T-helper 2 cell (primary cell): ENCODE measurements around the gene JADE2.
"Not testable (repeated sequence)": the region's sequence is repeated elsewhere in the genome, so short reads cannot be mapped to it uniquely, and the experiment has no call there.

Source experiments
- DNase-seq, 5 experiments: peaks; one replicate each; pipeline versions ENCODE4 v3.0.0 to v3.0.0-alpha.2; 2012 to 2022

The JADE2 gene

DNA sequence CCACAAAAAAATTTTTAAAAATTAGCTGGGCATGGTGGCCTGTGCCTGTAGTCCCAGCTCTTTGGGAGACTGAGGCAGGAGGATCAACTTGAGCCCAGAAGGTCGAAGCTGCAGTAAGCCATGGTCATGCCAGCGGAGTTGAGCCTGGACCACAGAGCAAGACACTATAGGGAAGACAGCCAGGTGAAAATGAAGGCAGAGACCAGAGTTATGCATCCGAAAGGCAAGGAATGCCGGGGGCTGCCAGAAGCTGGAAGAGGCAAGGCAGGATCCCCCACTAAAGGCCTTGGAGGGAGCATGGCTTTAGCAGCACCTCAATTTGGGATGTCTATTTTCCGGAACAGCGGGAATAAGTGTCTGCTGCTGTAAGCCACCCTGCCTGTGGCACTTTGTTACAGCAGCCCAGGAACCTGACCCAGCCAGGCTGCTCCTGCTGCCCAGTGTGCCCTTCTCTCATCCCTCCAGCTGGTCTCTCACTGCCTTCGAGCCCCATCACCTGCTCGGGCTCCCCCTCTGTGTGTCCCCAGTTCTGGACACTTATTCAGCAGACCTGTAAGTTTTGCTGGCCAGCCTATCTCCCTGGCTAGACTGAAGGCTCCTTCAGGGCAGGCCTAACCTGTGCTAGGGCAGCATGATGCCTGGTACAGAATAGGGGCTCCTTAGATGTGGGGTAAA, 16.8 kb upstream of the JADE2 start:
- no peak for DNase-seq

- DNase-seq = no peak
Observed at GRCh38 chr5:134509308-134510040, 16.0 kb upstream of the JADE2 start.

DNA sequence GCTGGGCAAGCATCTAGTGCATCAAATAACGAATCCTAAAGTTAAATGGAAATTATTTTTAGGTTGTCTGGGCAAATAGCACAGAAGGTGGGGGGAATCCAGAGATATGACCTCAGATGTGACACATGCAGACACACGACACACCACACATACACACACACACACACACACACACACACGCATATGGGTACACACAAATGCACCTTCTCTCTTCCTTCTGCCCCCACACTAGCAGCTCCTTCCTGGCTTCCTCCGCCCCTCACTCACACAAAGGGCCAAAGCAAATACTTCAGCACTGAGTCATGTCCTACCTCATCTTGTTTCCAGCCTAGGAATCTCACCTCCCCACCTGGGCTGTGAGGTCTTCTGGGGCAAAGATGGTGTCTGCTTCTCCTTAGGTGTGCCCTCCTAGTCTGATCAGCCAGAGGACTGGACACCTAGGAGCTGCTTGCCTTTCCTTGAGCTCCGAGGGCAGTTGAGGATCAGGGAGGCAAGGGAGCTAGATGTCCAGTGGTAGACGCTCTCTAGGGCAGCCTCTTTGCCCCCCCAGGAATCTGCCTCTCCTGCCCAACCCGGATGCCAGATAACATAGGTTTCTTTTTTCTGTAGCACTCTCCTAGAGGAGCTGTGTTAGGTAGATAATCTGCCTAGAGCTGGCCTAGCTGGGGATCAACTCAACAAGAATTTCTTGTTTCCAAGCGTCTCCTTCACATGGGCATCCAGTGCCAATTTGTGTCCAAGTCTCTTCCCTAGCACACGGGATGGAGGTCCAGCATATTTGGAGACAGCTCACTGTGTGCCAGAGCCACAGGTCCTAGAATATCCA, 14.3 kb upstream of the JADE2 start:
- peak in 2 of 5 experiments; percentile 45 to 57 for DNase-seq

GRCh38 chr5:134511796-134512660, 13.4 kb upstream of the JADE2 start:
- no peak for DNase-seq

GRCh38 chr5:134512661-134512999, 12.8 kb upstream of the JADE2 start:
- no peak for DNase-seq

DNA sequence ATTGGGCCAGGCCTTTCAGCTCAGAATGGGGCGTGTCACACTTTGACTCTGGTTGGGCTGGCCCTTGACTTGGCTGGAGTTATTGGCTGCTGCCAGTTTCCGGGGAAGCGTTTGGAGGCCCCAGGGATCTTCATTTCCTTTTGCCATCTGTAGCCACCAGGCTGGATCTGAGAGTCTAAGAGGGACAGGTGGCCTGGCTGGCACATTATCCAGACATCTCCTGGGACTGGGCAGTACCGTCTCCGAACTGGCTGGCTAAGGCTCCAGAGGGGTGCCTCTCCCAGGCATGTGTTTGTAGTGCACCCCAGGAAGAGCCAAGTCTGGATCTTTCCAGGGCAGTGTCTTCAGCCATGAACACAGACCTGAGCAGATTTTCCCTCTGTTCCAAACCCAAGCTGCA, 9.7 kb upstream of the JADE2 start:
- no peak for DNase-seq

- DNase-seq = not testable (repeated sequence)
Observed at GRCh38 chr5:134516984-134517383, 8.5 kb upstream of the JADE2 start.

DNA sequence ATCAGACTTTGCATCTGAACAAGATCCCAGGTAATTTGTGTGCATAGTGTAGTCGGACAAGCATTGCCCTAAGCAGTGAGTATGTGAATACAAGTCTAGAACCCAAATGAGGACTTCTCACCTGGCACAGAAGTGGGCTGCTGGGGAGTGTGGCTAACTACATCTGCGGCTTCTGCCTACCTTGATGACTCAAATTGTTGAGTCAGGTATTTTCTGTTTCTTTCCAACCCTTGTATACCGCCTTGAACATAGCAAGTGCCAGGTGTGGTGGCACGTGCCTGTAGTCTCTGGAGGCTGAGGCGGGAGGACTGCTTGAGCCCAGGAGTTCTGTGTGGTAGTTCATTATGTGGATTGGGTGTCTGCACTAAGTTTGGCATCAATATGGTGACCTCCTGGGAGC, 7.9 kb upstream of the JADE2 start:
- no peak for DNase-seq

DNA sequence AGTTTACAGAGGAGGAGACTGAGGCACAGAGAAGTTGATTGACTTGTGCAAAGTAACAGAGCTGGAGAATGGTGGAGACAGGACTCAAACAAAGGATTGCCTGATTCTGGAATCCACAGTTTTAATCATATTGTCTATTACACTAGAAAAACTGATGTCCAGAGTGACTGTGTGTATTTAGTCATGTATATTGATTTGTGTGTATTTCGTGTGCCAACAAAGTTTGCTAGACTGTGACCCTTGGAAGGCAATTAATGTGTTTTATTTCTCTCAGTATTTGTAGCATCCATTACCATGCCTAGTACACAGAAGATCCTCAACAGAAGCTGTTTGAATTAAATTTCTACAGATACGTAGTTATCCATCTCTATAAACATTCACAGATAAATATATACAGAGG, 5.5 kb upstream of the JADE2 start:
- no peak for DNase-seq

DNA sequence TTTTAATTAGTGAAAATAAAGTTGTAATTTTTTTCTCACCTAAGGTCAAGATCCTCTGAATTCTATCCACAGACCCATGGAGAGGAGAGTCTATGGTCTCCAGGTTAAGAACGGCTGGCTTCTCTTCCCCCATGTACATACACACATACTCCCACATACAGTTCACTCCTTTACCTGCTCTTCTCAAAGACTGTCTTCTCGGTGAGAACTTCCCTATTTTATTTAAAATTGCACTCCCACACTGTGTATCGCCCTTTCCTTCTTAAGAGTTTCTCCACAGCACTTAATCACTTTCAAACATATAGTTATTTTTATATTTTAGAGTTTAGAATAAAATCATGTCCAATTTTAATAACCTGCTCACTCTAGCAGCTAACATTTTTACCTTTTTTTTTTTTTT, 3.6 kb upstream of the JADE2 start:
- DNase-seq = no peak

DNA sequence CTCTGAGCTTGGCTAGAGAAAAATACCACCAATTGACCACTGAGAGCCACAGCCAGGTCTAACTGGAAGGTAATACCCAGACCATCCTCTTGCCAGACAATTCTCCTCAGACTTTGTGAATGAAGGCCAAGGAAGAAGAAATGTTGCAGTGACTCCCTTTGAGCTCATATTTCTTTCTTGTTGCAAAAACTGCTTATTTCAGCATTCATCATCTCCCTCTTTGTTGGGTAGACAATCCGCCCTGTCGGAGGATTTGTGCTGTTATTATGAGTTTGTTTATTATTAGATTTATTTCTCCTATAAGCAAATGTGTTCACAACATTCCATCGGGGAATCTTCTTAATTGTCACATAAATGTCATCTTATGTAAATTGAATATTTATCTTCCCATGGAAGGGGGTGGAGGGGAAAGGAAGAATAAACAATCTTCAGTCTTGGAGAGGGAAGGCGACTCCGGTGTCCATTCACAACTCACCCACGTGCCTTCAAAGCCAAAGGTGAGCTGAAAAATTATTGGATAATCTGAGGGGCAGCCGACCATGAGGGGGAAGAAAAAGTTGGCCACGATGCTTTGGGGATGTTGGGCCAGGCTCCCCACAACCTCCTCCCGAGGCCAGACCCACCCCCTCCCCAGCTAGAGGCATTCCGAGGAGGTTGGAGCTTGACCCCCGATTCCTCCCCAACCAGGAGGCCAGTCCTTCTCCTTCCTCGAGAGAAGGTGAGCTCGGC, 1.8 kb upstream of the JADE2 start:
- no peak for DNase-seq

DNA sequence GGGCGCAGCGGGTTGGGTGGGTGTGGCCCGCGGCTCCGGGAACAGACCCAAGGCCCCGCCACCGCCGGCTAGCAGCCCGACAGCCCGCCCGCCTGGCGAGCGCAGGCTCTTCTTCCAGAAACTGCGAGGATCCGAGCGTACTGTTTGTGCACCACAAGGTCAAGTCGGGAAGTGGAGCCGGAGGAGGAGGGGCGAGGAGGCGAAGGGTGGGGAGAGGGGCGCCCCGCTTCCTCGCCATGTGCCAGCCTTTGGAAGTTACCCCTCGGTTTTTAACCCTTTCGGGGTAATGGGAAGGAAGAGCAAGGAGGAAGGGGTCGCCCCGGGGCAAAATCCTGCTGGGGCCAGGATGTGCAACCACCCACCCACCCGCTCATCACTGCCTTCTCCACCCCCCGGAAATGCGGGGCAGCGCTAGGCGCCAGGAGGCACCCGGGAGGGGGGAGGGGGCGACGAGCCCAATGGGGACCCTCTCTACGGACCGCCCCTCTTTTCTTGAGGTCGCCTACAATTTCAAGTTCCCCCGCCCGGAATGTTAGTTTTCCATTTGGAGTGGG, 1.1 kb upstream of the JADE2 start:
- DNase-seq = peak; percentile 32 to 81 (median 59)

- DNase-seq = peak in 4 of 5 experiments; percentile 34 to 84 (median 50)
Observed at GRCh38 chr5:134525683-134526482, 413 bp downstream of the JADE2 start.

DNA sequence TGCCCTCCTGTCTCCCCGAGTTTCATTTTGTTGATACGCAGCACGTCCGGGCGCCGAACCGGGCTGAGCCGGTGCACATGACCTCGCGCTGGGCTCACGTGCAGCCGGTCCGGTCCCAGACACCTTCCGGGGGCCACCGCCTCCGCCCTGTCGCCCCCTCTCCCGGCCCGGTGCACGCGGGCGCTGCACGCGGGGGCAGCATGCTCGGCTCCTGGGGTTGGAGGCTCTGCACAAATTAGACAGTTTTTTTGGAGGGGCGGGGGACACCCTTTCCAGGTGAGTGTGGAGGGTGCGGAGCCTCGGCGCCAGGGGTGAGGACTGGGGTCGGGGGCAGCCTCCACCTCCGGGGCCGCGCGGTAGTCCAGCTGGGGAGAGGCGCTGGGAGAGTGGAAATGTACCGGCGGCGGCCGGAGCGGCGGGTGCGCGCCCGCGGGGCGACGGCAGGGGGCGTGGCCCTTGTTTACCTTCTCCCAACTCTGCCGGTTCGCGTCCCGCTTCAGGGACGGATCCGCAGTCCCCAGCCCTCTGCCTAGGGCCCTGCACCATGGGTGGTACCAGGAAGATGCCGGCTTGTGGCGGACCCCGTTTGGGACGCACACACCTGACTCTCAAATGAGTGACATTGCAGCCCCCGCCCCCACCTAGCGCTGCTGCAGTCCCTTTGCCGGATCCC, 1.1 kb downstream of the JADE2 start:
- DNase-seq = peak; percentile 24 to 83 (median 49)

GRCh38 chr5:134527156-134527960, 1.9 kb downstream of the JADE2 start:
- peak; percentile 55 to 77 (median 57) for DNase-seq

DNA sequence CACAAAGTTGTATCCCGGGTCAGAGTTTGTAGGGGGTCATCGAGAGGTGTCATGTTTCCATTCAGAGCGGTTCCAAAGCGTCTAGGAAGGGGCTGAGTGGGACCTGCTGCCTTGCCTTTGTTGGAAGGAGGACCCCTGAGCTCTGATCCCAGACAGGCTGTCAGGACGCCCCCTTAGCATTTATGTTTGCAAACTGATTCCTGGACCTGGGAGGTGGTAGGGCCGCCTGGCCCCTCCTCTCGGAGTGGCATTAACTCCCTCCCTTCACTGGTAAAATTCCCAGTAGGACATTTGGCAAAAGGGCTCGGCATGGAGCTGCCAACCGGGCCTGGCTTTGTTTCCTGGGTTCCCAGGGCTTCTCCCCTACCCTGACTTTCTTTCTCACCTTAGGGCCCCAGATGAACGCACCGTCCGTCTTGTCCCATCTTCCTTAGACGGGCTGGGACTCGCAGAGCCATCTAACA, 2.5 kb downstream of the JADE2 start:
- no peak for DNase-seq

GRCh38 chr5:134528556-134528955, 3.1 kb downstream of the JADE2 start:
- no peak for DNase-seq

DNA sequence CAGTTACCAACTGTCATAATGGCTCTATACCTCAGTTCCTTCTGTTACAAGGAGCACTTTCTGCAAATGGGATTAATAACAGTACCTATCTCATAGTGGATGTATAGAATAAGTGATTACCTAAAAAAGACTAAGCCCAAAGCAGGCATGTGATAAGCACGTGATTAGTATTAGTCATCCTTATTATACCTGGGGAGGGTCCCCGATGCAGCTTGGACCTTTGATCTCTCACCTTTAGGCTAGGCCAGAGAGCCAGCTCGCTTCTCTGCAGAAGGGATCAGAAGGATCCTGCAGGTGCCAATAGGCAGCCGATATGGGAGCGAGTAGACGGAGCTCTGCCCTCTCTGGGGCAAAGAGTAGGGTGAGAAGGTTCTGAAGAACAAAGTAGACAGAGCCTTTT, 4.0 kb downstream of the JADE2 start:
- DNase-seq = no peak
